ENCODE results near the gene FGFR2. TPM values are rescaled to one million over a fixed set of nuclear protein-coding genes. Genes with fewer than 3 reads are reported as not detected.

Gene FGFR2
- total RNA-seq, 1 experiment from 2014 or later: 19.7 TPM

DNA sequence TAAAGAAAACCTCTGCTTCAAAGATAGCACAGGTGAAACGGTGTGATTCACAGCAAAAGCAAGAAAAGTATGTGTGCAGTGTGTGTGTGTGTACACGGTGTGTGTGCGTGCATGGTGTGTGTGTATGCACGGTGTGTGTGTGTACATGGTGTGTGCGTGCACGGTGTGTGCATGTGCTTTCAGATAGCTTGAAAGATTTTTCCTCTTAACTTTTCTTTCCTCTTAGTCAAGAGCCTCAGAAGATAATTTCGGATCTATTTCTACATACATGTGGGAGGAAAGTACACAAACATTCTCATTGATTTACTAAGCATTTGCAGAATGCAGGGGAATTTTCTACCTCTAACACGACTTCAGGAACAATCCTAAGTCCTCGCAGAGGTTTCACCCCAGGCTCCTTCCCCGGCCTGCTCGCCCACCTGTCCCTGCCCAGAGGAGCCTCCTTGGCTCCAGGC is 2.9 kb downstream of the FGFR2 start:
- no peak overlapping the region for H3K27ac ChIP-seq (ENCODE audit: low read depth, low read length)
- H3K79me2 ChIP-seq (ENCODE audit: insufficient read depth, low read length): no peaks in the 10 kb centered on the region
- TF ChIP-seq ZFX (IDR thresholded peaks at IDR 0.05): no peak
- no peak for TF ChIP-seq EZH2 (IDR thresholded peaks at IDR 0.05)
- no peak for TF ChIP-seq EGR1 (IDR thresholded peaks at IDR 0.05; ENCODE audit: low read depth)
- no peak for TF ChIP-seq SRF (IDR thresholded peaks at IDR 0.05; ENCODE audit: low read depth)
- no peak for TF ChIP-seq ELF1 (IDR thresholded peaks at IDR 0.05; ENCODE audit: borderline replicate concordance, low read depth)
- TF ChIP-seq, protein P1, sequence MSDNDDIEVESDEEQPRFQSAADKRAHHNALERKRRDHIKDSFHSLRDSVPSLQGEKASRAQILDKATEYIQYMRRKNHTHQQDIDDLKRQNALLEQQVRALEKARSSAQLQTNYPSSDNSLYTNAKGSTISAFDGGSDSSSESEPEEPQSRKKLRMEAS (IDR thresholded peaks at IDR 0.05): no peak
- TF ChIP-seq, protein P2, sequence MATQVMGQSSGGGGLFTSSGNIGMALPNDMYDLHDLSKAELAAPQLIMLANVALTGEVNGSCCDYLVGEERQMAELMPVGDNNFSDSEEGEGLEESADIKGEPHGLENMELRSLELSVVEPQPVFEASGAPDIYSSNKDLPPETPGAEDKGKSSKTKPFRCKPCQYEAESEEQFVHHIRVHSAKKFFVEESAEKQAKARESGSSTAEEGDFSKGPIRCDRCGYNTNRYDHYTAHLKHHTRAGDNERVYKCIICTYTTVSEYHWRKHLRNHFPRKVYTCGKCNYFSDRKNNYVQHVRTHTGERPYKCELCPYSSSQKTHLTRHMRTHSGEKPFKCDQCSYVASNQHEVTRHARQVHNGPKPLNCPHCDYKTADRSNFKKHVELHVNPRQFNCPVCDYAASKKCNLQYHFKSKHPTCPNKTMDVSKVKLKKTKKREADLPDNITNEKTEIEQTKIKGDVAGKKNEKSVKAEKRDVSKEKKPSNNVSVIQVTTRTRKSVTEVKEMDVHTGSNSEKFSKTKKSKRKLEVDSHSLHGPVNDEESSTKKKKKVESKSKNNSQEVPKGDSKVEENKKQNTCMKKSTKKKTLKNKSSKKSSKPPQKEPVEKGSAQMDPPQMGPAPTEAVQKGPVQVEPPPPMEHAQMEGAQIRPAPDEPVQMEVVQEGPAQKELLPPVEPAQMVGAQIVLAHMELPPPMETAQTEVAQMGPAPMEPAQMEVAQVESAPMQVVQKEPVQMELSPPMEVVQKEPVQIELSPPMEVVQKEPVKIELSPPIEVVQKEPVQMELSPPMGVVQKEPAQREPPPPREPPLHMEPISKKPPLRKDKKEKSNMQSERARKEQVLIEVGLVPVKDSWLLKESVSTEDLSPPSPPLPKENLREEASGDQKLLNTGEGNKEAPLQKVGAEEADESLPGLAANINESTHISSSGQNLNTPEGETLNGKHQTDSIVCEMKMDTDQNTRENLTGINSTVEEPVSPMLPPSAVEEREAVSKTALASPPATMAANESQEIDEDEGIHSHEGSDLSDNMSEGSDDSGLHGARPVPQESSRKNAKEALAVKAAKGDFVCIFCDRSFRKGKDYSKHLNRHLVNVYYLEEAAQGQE (IDR thresholded peaks at IDR 0.05; ENCODE audit: low read depth): no peak
- no peak for TF ChIP-seq CEBPB (IDR thresholded peaks at IDR 0.05; ENCODE audit: low read depth)
- no peak for TF ChIP-seq JUND (IDR thresholded peaks at IDR 0.05)
- TF ChIP-seq SIN3A (IDR thresholded peaks at IDR 0.05; ENCODE audit: low read depth): no peak
- no peaks in the 10 kb centered on the region for H4K20me1 ChIP-seq (ENCODE audit: insufficient read depth)
- ChIA-PET RAD21 (ENCODE audit: low non-redundant PET in 1 of 2, low total read pairs in 2 of 2, uncharacterized antibody in 2 of 2, unreplicated experiment in 2 of 2) (no interaction called here), CTCF (no interaction called here), POLR2A (no interaction called here)
- no peaks in the 10 kb centered on the region for H3K27me3 ChIP-seq (ENCODE audit: insufficient read depth, low read length)
- no peak overlapping the region for H2AFZ ChIP-seq (ENCODE audit: low read depth, low read length, poor library complexity, severe bottlenecking)
- intact Hi-C loops (cut with micrococcal nuclease): loop anchor here (5.0 kb wide), 1 partner anchor 268 kb away; no protein-coding TSS in a partner anchor
- no TSS peak for BruUV-seq (replicated peaks)
- H3K4me1 ChIP-seq (ENCODE audit: control insufficient read depth in 1 of 2, insufficient read depth in 2 of 2, low read length in 2 of 2): peaks cover 5 to 17% of the 10 kb centered on the region in 2 experiments; a peak in 3 of 4 replicates
- H3K9me2 ChIP-seq (ENCODE audit: insufficient read depth): no peaks in the 10 kb centered on the region
- H3K36me3 ChIP-seq (ENCODE audit: control insufficient read depth in 1 of 2, insufficient read depth in 2 of 2, low read length in 2 of 2): no peaks in the 10 kb centered on the region
- DNase-seq (ENCODE audit: low read depth, low spot score): no peak
- H3K4me2 ChIP-seq (ENCODE audit: low read length): no peak overlapping the region
- no peaks in the 10 kb centered on the region for H3K9me3 ChIP-seq (ENCODE audit: control insufficient read depth in 1 of 2, insufficient read depth in 1 of 2, low read depth in 1 of 2, low read length in 2 of 2)
- no peak for ATAC-seq
- H3K4me3 ChIP-seq (replicated peaks in 1 of 2; ENCODE audit: low read depth in 1 of 2, low read length in 2 of 2): no peak overlapping the region
- no peak overlapping the region for H3K9ac ChIP-seq (ENCODE audit: low read length)
